SHP77 (cell line): Measurements from ENCODE around the gene MYRIP.
A peak's percentile ranks its signal among the peaks of the same experiment; 100 is the strongest.
"Not testable (repeated sequence)": the region's sequence is repeated elsewhere in the genome, so short reads cannot be mapped to it uniquely, and the experiment has no call there.

ENCODE experiments used
- DNase-seq, 2 experiments: peaks; one replicate each; lab custom pipeline; 2025; lab: John Stamatoyannopoulos, UW

Gene MYRIP

DNA sequence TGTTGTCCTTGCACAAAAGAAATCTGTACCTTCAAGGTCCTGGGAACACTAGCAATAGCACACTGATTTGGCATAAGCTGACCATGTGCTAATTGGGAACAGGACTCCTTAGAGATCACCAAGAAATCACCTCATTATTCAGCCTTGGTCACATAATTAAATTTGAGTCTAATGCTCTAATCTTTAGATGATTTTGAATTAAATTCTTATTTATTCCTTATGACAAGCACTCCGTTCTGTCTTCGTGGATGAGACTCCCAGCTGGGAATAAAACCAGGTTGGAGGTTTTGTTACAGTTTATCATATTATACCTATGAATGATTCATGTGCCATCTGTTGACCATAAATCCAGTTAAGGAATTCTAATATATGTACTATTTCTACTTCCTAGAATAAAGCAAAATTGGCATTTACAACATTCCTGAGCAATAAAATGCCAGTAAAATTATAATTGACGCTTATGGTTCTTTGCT lies 162.2 kb downstream of the MYRIP start:
- no peak for DNase-seq

DNA sequence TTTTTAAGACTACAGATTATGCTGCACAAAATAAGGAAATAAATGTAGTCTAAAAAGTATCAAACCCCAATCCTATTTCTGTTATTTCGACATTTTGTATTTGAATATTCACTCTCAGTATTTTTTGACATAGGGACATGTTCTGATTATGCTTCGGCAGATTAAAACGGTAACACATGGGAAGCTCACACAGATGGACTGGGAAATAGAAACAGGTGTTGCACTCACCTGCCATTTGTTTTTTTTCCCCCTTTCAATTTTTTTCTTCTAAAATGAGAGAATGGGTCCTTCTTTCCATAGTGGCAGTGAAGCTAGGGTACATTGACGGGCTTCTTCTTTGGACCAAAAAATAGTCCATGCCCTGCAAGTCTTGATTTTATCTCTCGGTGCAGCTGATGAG lies 163.1 kb downstream of the MYRIP start:
- DNase-seq, result no peak

DNA sequence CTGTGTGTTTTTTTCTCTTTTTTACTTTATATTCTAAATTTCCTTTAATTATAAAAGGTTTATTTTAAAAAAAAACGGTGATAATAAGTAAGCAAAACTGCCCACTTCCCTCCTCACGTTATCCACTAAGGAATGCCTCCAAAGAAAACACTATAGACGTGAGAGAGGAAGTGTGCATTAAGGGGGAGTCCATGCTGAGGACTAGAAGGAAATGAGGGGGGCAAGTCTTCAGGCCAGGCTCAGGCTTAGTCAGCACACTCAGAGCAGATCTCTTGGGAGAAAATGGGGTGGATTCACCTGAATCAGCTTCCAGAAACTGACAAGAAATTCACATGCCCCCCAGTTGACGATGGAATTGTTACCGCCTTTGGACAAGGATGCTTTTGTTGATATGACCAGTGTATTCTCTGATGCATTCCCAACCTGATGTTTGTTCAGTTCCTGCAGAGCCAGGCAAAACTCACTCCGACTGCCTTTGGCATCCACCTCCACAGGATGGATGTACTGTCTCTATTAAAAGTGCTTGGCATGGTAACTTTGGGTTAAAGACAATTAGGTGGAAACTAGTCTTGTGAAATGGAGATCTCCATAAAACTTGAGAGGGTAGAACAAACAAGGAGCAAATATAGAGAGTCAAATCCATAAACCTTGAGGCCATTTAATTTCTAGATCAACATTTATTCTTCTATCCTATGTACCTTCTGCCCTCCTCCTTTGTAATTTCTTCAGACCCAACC lies 167.8 kb downstream of the MYRIP start:
- no peak for DNase-seq

DNA sequence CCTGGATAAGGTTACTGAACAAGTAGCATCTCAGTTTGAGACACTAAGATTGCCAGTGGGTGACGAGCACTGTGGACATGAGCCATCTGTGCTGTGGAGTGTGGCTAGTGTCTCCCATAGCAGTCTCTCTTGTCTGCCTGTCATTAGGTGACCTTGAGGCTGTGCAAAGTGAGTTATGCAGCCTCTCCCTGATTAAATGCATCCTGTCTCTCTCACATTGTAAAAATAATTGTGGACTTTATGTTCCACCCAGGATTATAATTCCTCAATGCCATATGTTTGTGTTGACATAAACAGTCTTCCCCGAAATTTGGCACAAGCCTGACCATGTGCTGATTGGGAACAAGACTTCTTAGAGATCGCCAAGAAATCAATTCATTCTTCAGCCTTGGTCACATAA lies 168.9 kb downstream of the MYRIP start:
- DNase-seq, result no peak

DNA sequence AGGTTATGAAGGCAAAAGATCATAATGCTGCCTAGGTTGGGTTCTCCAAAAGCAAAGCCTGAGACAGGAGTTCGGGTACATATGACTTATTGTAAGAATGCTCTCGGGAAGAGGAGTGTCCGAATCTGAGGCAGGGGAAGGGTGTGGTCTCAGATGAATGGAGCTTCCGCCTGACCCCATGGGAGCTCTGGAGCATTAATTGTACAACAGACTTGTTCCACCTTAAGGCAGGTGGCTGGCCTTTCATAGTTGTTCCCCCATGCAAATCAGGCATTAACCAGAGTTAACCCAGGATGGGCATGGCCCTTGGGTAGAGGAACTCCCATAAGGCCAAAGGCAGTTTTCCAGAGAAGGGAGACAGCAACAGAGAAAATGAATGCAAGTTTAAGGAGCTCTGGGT lies 170.6 kb downstream of the MYRIP start:
- no peak for DNase-seq

DNA sequence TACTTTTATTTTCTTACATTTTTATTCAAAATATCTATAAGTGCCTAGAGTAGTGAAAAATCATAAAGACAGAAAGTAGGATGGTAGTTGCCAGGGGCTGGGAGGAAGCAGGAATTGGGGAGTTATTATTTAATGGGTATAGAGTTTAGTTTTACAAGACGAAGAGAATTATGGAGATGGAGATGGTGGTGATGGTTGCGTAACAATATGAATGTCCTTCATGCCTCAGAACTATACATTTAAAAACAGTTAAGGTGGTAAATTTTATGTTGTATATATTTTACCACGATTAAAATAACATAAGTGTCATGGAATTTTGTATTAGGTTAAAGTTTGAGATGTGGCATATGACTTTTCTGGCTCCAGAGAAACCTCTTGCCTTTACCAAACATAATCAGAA lies 171.4 kb downstream of the MYRIP start:
- no peak for DNase-seq

DNA sequence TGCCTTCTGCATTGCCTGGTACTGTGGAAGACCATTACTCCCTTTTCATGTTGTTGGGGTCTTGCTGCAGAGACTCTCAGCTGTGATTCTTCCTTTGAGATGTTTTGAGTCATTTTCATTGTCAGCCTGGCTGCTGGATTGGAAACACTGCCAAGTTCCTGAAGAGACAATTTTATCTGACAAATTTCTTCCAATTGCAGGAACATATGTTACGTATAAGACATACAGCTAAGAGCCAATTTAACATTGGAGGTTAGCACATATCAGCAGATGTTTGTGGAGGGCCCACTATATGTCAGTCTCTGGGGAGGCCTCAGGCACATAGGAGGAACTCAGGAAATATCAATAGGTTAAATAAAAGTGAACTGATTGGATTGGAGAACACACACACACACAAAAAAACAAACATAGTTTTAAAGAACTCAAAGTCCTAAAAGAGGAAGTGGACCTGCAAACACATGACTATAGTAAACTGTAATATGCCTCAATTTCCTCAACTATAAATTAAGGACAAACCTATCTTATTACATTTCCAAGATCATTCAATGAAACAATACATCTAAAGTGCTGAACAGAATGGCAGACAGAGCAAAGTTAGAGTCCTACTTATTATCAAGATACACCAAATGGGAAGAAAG lies 172.3 kb downstream of the MYRIP start:
- DNase-seq, result no peak

DNA sequence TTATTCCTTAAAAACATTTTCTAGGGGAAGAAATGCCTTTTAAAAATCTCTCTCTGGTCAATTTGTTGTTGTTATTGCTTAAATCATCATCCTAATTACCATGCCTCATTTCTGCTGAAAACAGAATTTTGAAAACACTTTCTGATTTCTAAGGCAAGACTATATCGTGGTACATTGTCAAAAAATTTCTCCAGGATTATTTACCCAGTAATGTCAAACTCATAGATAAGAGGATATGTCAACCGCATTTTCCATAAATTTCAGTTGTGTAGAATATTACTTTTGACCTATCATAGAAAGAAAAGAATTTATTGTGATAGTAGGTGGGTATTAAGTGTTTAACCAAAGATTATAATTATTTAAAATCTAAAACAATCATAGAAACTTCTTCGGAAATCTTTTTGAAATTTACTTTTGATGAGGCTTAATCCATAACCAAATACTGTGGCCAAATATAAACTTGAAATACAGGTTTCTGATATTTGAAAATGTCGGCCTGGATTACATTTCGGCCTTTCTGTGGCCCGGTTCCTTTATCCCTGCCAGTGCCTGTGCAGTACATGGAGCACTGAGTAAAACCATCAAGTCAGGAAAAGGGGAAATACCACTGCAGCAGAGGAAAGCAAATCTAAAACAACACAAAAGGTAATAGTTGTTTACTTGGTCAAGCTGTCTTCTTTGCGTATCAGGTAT lies 173.4 kb downstream of the MYRIP start:
- no peak for DNase-seq

DNA sequence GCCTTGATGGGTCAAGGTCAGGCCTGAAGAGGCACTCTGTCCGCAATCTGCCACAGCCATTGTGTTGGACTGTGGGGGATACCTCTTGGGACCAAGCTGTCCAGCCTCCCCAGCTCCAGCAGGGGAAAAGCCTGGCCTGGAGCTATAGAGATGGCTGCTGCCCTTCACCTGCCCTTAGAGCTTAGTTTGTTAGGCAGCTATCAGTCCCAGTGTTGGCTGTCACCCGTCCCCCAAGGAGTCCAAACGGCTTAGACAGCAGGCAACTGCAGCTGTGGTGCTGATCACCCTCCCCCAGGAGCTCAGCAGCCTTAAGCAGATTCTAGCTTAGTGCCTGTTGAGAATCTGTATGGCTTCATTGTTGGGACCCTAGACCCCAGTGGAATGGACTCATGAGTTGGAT lies 180.3 kb downstream of the MYRIP start:
- no peak for DNase-seq

DNA sequence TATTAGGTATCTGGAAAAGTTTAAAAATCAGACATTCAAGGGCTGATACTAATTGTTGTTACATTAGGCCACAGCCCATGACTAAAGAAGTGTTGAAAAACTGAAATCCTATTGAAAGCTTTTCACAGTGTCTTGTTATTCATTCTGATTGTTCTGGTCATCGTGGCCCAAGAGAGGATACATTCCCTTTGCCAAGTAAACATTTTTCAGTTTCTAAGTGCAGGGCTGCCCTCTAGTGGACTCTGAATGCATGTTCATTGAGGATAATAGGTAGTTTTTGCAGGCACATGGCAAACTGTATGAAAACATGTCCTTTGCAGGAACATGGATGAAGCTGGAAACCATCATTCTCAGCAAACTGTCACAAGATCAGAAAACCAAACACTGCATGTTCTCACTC lies 181.1 kb downstream of the MYRIP start:
- peak; percentile 25 to 49 for DNase-seq

DNA sequence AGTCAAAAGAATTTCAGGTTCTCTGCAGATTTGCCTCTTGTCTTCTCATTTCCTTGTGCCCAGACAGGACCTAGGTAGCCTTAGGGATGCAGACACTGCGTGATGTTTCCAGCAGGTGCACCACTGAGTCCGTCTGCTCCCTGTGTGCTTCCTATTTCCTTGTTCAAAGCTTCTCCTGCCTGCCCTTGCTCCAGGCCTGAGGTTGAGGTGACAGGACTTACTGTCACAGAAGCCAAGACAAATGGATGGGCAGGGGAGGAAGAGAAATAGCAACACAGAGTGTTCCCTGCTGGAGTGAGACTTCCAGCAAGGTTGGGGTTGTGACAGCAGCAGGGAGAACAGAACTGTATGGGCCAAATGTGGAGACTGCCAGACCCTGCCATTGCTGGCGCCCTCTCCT lies 199.4 kb downstream of the MYRIP start:
- no peak for DNase-seq

DNA sequence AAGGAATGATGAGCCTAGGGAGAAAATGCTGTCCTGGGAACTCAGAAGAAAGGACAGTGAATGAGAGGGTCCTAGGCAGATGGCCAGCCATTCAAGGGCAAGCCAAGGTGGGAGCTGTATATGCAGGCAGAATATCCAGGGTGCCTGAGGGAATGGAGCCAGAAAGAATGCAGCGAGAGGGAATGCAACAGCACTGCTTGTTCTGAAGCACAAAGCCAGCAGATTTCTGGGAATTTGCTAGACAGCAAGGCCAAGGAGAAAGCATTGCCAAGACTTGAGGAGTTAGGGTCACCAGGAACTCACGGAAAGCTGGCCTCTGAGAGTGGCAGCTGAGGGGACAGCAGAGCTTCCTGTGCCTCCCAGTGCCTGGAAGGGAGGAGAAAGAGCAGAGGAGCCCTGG lies 200.6 kb downstream of the MYRIP start:
- DNase-seq, result no peak

DNA sequence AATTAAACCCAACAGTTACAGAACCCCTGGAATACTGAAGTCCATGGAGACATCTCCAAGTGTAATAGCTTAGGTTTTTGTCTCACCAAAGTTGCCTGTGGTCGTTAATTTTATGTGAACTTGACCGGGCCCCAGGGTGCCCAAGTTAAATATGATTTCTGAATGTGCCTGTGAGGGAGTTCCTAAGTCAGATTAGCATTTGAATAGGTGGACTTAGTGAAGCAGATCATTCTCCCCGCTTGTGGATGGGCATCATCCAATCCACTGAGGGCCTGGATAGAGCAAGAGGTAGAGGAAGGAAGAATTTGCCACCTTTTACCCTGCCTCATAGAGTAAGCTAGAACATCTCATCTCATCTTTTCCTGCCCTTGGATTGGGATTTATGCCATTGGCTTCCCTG lies 203.0 kb downstream of the MYRIP start:
- DNase-seq, result no peak

DNA sequence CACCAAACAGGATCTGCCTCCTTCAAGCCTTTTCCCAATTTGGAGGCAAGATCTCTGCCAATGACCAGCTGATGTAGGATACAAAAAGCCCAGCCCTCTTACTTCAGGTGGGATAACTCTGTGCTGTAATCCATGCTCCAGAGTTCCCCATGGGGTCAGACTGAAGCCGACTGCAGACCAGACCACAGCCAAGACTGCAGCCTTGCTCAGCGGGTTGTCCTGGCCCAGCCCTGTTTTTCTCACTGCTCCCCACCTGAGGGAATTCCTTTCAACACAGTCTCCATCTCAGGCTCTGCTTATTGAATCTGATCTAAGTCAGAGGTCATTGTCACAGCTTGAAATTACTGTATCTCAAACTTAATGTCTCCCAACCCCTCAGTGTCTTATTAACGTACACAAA lies 207.0 kb downstream of the MYRIP start:
- no peak for DNase-seq

DNA sequence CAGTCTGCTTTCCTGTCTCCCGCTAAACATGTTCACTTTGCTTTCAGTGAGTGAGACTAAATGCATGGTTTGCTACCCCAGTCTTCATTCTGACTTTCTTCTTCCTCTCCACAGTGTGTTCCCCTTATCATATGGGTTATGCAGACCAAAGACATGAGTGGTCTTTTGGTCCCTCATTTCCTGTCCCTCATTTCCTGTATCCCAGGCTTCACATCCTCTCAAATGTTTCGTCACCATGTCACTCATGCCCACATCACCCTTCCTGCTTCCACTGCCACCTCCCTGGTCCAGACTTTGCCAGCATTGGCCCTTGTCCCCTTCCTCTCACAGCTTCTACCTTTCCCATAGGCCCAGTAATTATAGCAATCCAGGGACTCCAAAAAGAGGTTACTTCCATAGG lies 209.0 kb downstream of the MYRIP start:
- no peak for DNase-seq

DNA sequence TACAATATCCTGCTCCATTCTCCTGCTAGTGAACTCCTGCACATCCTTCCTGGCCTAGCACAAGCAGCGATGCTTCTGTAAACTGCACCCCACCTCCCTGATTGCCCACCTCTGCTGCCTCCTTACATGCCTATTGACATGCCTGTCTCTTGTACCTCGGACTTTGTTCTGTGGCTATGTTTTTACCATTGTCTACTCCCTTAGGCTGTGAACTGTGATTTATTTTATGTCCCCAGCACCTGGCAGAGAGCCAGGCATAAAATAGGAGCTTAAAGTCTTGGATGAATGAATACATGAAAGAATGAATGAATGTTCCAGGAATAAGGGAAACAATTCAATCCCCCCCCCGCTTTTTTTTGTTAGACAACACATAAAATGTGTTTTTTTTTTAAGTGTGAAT lies 210.0 kb downstream of the MYRIP start:
- no peak for DNase-seq

DNA sequence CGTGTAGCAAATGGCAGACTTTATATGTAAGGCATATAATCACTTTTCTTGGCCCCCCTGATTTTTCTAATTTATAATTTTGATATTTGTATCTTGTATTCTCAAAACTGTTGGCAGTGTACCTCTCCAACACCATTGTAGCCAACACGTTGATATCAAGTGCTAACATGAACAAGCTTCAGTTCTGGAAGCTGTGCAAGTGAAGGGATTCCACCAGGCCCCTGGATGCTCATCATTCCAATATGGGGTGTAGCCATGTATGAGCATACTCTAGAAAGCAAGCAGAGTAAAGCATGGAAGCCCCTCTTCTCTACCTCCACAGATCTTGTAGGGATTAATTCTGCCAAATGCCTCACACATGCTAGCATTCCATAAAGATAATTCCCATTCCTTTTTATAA lies 211.3 kb downstream of the MYRIP start:
- no peak for DNase-seq

DNA sequence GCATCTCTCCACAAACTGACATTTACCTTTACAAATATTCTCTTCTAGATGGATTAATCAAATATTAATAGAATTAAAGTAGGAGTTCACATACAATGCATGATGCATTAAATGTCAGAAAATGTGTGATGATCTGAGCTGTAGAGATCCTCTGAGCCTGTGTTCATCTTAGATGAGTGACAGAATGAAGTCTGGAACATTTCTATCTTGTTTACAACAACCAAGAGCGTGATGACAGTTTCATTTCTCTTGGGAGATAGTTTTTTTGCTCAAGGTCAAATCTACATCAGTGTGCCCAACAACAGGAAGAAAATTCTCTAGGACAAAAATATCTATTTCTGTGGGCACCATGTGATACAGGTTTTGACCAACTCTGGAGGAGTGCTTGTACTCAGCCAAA lies 211.9 kb downstream of the MYRIP start:
- no peak for DNase-seq

DNA sequence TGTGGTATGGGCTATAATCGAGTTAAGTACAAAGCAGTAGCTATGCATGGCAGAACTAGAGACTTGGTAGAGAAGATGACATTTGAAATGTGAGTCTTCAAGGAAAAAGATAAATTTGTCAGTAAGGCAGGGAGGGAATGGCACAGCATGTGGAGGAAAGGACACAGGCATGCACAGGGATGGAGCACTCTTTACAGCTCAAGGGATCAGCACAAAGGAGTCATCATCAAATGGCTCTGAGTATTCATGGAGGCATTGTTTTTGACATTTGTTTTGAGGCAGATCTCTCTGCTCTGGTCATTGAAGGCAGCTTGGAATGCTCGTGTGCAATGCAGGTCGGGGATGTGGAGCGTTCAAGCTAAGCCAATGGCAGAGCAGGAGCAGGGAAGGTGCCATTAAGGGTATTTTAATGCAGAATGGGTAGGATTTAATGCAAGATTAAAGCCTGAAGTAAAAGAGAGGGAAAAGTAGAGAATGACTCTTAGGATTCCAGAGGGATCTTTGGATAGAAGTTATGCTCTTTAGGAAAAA lies 213.0 kb downstream of the MYRIP start:
- no peak for DNase-seq

DNA sequence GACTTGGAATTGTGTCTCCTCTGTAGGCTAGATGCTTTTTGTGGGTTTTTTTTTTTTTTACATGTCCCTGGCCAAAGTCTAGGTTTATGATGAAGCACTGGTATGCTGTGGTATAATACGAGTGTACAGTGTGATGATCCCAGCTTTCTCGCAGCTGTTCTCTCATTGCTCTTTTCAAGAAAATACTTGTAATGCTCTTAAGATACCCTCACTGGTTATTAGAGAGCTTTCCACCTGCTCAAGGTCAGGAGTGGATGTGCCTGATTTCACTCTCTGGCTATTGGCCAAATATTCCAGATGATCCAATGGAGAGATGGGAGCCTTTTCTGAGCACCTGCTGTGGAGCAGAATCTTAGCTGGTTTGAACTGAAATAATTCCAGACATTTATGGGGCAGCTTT lies 215.1 kb downstream of the MYRIP start:
- no peak for DNase-seq

DNA sequence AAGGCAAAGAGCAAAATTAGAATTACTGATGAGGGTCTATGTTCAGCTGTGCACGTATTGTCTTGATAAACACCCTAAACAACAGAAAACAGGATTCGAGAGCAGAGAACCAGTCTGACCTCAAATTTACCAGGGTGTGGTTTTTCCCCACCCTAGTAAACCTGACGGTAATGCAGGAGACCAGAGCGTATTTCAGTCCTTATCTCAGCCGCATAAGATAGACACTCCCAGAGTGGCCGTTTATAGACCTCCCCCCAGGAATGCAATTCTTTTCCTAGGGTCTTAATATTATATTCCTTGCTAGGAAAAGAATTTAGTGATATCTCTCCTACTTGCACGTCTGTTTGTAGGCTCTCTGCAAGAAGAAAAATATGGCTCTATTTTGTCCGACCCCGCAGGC lies 216.5 kb downstream of the MYRIP start:
- not testable (repeated sequence) for DNase-seq

DNA sequence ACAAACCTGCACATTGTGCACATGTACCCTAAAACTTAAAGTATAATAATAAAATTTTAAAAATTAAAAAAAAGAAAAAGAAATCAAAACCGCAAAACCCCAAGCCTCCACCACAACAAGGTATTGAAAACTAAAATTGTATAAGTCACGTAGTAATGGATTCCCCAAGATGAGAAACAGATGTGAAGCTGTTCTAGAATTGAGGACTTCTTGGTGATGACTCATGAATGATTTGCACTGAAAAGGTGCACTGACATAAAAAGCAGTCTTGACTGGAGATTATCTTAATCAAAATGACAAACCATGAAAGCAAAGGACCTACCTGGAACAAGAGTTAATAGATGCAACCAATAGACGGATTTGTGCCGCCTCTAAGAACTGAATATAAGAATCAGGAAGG lies 225.8 kb downstream of the MYRIP start:
- DNase-seq, result no peak

DNA sequence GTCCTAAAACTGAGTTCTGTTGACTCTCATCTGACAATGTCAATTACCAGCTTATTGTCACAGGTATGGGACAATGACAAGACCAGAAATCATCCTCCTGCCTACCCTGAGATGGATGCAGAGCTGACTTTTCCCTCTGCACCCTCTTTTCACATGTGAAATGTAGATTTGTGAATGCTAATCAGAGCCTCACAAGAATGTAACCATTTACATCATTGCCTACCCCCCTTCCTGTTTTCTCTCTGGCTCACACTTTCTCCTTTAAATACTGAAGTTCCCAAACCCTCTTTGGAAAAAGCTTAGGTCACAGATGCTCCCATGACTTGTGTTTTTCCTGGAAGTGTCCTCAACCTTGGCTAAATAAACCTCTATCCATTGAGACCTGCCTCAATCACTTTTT lies 228.2 kb downstream of the MYRIP start:
- DNase-seq, result no peak
